ENCODE results near the gene NFKB1.
"Not testable (repeated sequence)": the region's sequence is repeated elsewhere in the genome, so short reads cannot be mapped to it uniquely, and the experiment has no call there.

Gene NFKB1

GRCh38 chr4:102599455-102599854 lies 98.3 kb downstream of the NFKB1 start:
- DNase-seq (ENCODE audit: low read depth), result no peak

GRCh38 chr4:102599886-102600285 lies 98.7 kb downstream of the NFKB1 start:
- no peak for DNase-seq (ENCODE audit: low read depth)

- no peak for DNase-seq (ENCODE audit: low read depth)
These were observed 99.5 kb downstream of the NFKB1 start for GRCh38 chr4:102600689-102601088.

GRCh38 chr4:102601586-102602227 lies 100.5 kb downstream of the NFKB1 start:
- no peak for DNase-seq (ENCODE audit: low read depth)

GRCh38 chr4:102604222-102604940 lies 103.2 kb downstream of the NFKB1 start:
- DNase-seq (ENCODE audit: low read depth), result no peak

GRCh38 chr4:102606261-102606660 lies 105.1 kb downstream of the NFKB1 start:
- no peak for DNase-seq (ENCODE audit: low read depth)

- DNase-seq (ENCODE audit: low read depth), result no peak
These were observed 105.8 kb downstream of the NFKB1 start for GRCh38 chr4:102606846-102607450.

- DNase-seq (ENCODE audit: low read depth), result no peak
These were observed 107.0 kb downstream of the NFKB1 start for GRCh38 chr4:102608190-102608589.

- DNase-seq (ENCODE audit: low read depth), result no peak
These were observed 108.8 kb downstream of the NFKB1 start for GRCh38 chr4:102610007-102610406.

GRCh38 chr4:102610476-102610875 lies 109.3 kb downstream of the NFKB1 start:
- no peak for DNase-seq (ENCODE audit: low read depth)

GRCh38 chr4:102612210-102612609 lies 111.1 kb downstream of the NFKB1 start:
- no peak for DNase-seq (ENCODE audit: low read depth)

GRCh38 chr4:102612824-102613366 lies 111.7 kb downstream of the NFKB1 start:
- DNase-seq (ENCODE audit: low read depth), result no peak

- no peak for DNase-seq (ENCODE audit: low read depth)
These were observed 113.6 kb downstream of the NFKB1 start for GRCh38 chr4:102614801-102615200.

- DNase-seq (ENCODE audit: low read depth), result no peak
These were observed 115.5 kb downstream of the NFKB1 start for GRCh38 chr4:102616636-102617035.

GRCh38 chr4:102619021-102619420 lies 117.9 kb downstream of the NFKB1 start:
- DNase-seq (ENCODE audit: low read depth), result not testable (repeated sequence)

GRCh38 chr4:102619776-102620631 lies 118.8 kb downstream of the NFKB1 start:
- DNase-seq (ENCODE audit: low read depth), result not testable (repeated sequence)

GRCh38 chr4:102620697-102621497 lies 119.7 kb downstream of the NFKB1 start:
- DNase-seq (ENCODE audit: low read depth), result peak; percentile 78

- no peak for DNase-seq (ENCODE audit: low read depth)
These were observed 122.5 kb downstream of the NFKB1 start for GRCh38 chr4:102623622-102624021.

- DNase-seq (ENCODE audit: low read depth), result no peak
These were observed 123.3 kb downstream of the NFKB1 start for GRCh38 chr4:102624505-102624904.

- DNase-seq (ENCODE audit: low read depth), result no peak
These were observed 124.2 kb downstream of the NFKB1 start for GRCh38 chr4:102625232-102625930.
